HG03025 (cell line): ENCODE measurements around the gene CLDN3.

Experiments
- ATAC-seq: cut with Tn5 transposase; IDR thresholded peaks from one replicate; pipeline ENCODE4 v1.9.1; 2021; ENCODE audit warnings: mild to moderate bottlenecking, moderate library complexity; ENCODE audit not compliant: unreplicated experiment, low FRiP score

The CLDN3 gene

GRCh38 chr7:73773700-73774517 lies 3.8 kb upstream of the CLDN3 start:
- ATAC-seq = no peak

- no peak for ATAC-seq
Observed at GRCh38 chr7:73770860-73771670, 995 bp upstream of the CLDN3 start.

- no peak for ATAC-seq
Observed at GRCh38 chr7:73769481-73770001, 529 bp downstream of the CLDN3 start.

- ATAC-seq = no peak
Observed at GRCh38 chr7:73768641-73769480, 1.2 kb downstream of the CLDN3 start.

- ATAC-seq = no peak
Observed at GRCh38 chr7:73766556-73767229, 3.4 kb downstream of the CLDN3 start.

- ATAC-seq = no peak
Observed at GRCh38 chr7:73762659-73762999, 7.4 kb downstream of the CLDN3 start.

- ATAC-seq = no peak
Observed at GRCh38 chr7:73761854-73762658, 8.0 kb downstream of the CLDN3 start.

- ATAC-seq = no peak
Observed at GRCh38 chr7:73758581-73759138, 11.4 kb downstream of the CLDN3 start.

GRCh38 chr7:73749931-73750776 lies 19.9 kb downstream of the CLDN3 start:
- no peak for ATAC-seq

- ATAC-seq = no peak
Observed at GRCh38 chr7:73746378-73746777, 23.7 kb downstream of the CLDN3 start.

GRCh38 chr7:73742753-73743641 lies 27.1 kb downstream of the CLDN3 start:
- ATAC-seq = no peak

- no peak for ATAC-seq
Observed at GRCh38 chr7:73742338-73742752, 27.7 kb downstream of the CLDN3 start.

GRCh38 chr7:73741600-73741999 lies 28.5 kb downstream of the CLDN3 start:
- ATAC-seq = no peak

- ATAC-seq = no peak
Observed at GRCh38 chr7:73740771-73741170, 29.3 kb downstream of the CLDN3 start.

- no peak for ATAC-seq
Observed at GRCh38 chr7:73740212-73740611, 29.9 kb downstream of the CLDN3 start.

- ATAC-seq = no peak
Observed at GRCh38 chr7:73739387-73739767, 30.7 kb downstream of the CLDN3 start.
